ENCODE measurements around the gene GSE1.

The GSE1 gene

DNA sequence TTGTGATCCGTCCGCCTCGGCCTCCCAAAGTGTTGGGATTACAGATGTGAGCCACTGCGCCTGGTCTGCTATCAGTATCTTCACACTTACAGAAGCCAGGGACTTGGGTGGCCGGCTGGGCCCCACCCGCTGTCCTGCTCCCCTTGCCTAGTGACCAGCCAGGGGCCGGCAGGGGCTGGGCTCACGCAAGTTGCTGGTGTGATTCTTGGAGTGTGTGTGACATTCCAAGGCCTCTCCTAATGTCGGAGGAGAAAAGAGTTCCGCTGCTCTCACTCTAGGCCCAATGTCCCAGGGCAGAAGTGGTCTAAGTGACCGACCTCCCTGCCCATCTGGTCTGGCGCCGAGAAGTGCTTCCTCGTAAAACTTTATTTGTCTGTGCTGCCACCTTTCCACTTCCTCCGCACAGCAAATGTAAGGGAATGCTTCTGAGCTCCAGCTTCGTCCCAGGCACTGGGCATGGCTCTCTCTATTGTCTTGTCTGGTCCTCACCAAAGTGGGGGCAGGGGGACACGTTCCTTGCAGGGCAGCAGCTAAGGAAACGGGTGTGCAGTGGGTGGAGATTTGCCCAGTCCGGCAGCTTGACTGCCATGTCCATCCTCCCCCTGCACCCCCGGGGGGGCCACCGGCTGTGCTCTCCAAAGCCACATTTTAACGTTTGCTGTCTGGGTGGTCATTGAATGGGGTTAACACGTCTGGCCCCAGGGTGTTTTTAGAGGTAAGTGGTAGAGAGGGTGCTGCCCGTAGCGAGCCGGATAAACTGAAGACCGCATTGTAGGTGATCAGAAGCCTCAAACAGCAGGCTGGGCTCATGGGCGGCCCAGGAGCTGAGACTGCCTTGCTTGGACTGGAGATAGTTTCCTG lies 7.8 kb upstream of the GSE1 start:
- no peak for DNase-seq (ENCODE audit: low read depth, low spot score)

DNA sequence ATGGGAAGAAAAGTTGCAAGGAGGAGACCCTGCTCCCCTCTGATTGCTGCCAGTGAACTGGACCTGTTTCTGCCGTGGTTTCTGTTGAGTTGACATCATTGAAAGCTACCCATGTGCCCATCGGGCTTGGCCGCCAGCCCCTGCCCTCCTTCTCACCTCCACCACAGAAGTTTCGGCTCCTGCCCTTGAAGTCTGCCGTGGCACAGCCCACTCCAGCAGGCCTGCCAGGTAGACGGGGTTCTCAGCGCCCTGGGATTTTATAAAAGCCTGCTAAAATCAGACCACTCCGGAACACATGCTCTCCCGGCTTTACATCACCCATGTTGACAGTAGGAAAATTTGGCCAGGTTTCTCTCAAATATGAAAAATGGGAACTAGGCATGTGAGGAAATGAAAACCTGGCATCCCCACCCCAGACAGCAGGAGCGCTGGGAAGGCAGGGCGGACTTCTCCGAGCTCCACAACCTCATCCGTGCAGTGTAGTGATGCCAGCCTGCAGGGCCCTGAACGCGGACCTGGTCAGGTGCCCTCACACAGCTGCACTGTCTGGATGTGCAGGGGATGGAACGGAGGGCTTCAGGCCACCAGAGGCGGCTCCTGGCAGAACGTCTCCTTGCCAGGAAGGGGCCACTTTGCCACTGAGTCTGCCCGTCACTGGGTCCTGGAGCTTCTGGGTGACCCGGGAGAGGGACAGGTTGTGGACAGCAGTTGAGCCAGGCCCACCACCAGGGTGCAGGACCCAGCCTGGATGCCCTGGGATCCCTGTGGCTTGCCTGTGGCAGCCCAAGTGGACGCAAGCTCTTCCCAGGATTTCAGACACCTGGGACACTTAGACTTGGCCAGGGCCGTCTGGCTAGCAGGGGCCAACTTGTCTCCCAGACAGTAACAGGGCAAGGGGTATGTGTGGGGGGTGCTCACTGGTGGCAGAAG lies 6.9 kb upstream of the GSE1 start:
- DNase-seq (ENCODE audit: low read depth, low spot score) = no peak

DNA sequence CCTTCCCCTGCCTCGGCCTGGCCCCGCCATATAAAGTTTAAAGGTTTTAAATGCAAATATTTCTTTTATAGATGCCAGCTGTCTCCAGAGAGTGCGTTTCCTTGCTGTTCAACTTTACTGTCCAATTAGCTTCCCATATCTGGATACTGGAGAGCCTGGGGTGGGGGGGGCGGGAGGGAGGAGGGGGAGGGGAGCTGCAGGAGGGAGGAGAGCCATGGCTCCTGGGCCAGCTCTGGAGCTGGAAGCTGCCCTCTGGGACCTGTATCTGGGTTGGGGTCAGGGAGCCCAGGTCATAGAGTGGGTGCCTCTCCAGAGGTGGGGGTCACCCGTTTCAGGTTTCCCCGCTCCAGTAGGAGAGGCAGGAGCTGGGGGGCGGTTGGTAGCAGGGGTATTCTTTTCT lies 6.2 kb upstream of the GSE1 start:
- no peak for DNase-seq (ENCODE audit: low read depth, low spot score)

DNA sequence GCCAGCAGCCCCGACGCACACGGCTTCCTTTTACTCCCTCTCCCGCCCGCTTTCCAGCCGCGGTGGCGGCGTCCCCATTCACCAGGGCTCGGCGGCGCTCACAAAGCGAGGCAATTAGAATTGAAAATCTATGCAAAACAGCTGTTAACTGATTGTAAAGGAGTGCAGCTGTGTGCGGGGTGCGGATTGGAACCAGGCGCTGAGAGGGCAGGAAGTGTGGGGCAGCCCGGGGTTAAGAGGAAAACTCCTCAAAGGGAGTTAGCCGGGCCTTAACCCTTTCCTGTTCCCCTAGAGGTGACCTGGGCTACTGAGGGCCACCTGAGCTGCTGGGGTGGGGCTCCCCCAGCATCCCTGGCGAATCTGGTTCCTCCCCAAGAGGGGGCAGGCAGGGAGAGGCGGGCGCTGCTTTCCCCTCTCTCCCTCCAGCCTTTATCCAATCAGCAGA lies 5.8 kb upstream of the GSE1 start:
- no peak for DNase-seq (ENCODE audit: low read depth, low spot score)

DNA sequence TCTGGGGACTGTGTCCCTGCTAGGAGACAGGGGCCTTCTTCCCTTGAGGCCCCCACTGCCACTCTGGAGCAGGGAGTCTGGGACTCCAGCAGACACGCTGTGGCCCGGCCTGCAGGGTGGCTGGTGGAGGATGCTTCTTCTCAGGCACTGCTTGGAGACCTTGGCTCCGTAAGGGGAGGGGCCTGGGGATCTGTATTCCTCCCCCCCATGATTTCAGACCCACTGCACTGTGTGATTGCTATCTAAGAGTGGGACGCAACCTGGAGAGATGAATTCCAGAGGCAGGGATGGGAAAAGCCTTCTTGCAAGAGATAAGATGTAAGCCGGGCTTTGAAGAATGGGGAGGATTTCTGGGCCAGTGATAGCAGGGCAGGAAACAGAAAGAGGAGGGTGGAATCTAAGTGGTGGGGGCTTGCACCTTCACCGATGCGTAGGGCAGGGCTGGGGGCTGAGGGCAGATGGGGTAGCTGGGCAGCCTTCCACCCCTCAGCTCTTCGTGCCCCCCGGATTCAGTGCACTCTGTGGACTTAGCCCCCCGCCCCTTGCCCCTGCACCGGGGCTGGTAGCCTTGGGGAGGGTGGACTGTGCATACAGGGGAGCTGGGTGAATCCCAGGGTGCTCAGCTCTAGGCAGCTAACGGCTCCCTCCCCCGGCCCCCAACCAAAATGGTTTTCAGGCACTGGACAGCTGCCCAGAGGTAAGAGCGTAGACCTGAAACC lies 5.2 kb upstream of the GSE1 start:
- DNase-seq (ENCODE audit: low read depth, low spot score) = no peak

DNA sequence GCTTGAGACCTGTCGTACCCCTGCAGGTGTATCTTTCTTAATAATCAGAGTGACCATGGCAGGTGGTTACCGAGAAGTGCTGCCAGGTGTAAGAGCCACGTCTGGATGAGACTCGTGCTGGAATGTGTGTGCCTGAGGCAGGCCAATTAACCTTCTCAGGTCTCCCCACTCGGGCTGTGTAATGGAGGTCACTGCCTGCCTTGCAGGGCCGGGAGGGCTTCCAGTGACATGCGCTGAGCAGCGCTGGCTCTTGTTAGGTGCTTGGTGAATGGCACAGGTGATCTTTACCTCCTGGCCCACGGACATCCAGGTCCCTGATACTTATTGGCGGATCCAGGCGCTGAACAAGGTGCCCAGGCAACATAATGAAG lies 4.6 kb upstream of the GSE1 start:
- no peak for DNase-seq (ENCODE audit: low read depth, low spot score)

DNA sequence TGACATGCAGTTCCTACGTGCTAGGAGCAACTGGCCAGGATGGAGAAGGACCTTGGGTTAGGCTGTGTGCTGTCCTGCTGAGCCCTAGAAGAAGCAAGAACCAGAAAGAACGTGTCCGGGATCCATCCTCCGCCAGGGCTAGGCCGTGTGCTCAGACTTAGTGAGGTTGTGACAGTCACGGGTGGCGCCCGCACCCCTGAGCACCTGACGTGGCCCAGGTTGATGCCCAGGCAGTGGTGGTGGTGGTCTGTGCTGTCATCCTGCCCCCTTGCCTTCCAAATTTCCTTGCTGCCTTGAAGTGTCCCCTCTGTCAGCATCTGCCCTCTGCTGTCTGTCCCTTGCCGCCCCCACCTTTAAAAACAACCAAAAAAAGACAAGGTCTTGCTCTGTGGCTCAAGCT lies 4.2 kb upstream of the GSE1 start:
- no peak for DNase-seq (ENCODE audit: low read depth, low spot score)

DNA sequence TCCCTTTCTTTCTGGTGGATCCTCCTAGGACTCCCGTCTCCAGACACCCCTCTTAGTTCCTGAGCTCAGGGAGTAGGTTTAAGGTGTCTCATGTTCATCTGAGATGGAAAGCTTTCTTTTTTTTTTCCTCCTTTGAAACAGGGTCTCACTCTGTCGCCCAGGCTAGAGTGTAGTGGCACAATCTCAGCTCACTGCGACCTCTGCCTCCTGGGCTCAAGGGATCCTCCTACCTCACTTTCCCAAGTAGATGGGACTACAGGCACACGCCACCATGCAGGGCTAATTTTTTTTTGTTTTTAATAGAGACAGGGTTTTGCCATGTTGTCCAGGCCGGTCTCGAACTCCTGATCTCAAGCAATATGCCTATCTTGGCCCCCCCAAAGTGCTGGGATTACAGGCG lies 3.6 kb upstream of the GSE1 start:
- DNase-seq (ENCODE audit: low read depth, low spot score) = no peak

DNA sequence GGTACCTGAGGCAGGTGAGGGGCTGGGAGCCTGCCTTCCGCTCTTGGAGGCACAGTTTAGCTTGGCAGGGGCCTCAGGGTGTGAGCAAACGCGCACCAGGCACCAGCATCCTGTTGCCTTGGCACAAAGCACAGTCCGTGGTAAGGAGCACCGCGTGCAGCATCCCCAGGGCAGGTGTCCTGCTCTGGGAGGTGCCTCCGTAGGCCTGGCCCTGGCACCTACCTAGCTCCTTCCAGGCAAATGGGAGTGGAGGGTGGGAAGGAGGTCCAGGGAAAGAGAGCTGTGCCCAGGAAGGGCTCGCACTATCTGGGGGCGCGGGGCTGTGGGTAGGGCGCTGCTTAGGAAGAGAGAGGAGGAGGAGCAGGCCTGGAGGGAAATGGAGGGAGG lies 3.1 kb upstream of the GSE1 start:
- DNase-seq (ENCODE audit: low read depth, low spot score) = no peak

DNA sequence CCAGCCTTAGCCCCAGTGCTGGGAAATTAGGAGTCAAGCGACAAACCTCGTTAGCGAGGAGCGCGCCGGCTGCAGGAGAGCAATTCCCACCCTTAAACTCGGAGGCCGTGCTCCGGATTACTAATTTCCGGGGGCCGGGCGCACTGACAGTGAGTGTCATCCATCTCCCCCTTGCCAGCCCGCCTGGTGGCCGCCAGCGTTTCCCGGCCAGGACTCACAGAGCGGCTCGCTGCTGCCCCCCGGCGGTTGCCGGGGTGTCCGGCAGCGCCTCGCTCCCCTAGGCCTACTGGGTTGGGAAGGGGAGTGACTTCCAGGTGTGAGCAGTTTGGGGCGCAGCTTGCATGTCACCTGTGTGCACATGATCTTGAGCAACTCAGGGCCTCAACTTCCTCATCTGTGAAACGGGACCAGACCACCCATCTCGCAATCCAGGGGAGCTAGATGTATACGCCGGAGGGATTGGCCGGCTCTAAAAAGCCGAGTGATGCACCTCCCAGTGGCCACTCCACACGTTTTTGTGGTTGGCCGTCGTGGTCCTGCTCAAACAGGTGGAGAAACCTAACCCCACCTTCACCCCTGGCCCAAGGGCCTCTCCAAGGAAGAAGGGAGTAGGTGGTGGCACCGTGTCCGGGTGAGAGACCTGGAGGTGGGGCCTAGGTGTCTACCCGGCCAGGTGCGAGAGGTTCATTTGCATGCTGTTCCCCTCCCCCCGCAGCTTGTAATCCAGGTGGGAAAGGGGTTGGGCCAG lies 2.5 kb upstream of the GSE1 start:
- DNase-seq (ENCODE audit: low read depth, low spot score) = peak; percentile 60

DNA sequence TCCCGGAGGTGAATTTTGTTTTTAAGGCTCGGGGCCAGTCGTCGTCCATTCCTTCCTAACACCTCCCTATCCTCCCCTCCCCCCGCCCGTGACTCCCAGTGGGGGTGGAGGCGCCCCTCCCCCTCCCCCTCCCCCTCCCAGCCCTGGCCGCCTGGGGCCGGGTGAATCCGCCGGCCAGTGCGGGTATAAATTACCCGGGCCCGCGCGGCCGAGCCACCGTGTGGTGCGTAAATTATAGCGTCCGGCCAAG lies 2.0 kb upstream of the GSE1 start:
- no peak for DNase-seq (ENCODE audit: low read depth, low spot score)

DNA sequence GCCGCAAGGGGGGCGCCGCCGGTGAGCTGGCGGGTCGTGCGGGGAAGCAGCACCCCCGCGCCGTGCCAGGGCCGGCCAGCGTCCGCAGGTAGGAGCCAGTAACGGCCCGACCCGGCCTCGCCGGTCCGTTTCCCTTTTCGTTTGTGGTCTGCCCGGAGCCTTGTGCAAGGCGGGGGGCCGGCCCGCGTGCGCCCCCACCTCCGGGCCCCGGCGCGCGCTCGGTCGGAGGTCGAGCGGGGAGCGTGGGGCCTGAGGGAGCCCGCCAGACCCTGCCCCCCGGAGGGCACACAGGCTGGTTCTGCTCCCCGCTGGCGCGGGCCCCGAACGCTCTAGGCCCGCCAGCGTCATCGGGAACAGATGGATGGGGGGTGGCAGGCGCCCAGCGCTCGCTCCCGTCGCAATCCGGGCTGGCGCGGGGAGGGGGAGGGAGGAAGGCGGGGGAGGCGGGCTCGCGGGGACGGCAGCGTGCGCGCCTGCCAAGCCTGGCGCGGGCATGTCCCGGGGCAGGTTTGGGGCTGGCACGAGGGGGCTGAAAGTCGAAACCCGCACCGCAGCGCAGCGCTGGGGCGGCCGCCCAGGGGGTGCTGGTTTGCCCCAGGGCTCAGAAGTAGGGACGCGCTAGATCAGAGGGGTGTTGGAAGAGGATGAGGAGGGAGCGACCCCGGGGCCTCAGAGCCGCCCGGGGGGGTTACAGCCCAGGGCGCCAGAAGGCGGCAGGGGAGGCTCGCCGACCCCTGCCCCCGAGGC lies 1.5 kb upstream of the GSE1 start:
- no peak for DNase-seq (ENCODE audit: low read depth, low spot score)

DNA sequence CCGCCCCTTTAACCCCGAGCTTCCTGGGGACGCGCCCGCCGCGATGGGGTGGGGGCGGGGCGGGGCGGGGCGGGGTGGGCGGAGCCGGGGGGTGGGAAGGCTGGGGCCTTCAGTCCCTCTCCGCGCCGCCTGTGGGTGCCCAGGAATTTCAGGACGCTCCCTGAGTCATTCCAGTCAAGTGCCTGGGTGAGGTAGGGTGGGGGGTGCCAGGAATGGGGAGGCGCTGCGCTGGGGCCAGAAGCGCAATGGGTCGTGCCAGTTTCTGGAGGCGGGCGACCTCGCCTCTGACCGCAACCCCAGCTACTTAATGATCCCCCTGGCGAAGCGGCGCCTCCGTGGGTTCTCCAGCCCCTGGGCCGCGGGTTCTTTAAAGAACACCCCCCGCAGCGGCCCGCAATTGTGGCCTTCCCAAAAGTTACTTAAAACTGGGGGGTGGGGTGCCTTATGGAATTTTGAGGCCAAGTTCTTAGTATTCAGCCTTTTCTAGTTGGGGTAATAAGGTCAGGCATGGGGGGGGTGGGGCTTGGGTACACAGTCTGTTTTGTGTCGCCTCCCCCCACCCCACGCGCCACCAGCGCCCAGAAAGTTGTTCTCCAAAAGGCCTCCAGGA lies 826 bp upstream of the GSE1 start:
- no peak for DNase-seq (ENCODE audit: low read depth, low spot score)

DNA sequence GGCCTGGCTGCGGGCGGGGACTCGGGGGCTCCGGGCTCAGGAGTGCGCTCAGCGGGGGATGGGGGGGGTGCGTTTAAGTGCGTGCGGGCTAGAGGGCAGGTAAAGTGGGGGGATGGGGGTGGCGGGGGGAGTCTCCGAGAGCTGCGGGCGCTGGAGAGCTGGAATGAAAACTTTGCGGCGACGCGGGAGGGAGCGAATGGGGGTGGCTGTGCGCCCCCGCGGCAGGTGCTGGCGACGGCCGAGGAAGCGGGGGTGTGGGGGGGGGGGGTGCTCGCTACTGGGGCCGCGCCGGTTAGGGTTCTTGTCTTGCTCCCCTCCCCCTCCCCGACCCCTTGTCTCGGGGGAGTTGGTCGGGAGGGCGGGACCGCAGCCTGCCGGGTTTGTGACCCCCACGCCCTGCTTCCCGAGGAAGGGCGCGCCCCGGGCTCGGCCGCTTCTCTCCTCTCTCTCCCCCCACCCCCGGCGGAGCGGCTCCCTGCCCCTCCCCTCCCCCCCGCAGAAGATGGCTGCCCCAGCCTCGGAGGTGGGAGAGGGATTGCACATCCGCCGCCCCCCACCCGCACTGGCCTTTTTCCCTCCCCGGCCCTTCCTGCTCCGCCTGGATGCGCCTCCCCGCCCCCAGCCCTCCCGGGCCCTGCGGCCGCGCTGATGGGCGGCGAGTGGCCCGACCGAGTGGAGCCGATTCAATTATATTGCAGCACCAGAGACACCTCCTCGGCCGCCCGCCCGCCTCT lies 649 bp downstream of the GSE1 start:
- DNase-seq (ENCODE audit: low read depth, low spot score) = no peak

DNA sequence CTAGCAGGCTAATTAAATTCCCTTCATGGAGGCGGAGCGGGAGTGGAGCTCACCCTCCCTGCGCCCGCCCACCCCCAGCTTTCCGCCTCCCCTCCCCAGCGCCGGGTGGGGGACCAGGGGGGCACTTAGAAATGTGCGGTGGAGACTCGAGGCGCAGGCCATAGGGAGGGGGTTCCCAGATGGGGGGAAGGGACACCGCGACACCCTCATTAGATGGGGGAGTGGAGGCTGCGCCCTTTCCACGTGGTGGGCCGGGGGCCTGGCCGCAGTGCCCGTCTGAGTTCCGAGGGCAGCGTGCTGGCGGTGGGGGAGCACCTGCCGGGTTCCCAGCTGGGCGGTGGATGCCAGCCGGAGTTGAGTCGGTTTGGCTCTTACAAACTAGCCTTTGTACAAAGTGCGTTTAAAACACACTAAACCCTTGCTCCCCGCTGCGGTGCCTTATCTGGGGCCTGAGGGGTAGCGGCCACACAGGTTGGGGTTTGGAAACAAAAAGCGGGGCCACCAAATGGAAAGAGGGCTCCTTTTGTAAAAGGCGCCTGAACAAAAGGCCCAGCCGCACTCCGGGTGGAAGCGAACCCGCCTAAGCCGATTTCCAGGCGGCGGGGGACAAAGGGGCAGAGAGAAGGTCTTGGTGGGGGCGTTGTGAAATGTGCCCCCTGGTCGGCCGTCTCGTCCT lies 1.4 kb downstream of the GSE1 start:
- no peak for DNase-seq (ENCODE audit: low read depth, low spot score)

DNA sequence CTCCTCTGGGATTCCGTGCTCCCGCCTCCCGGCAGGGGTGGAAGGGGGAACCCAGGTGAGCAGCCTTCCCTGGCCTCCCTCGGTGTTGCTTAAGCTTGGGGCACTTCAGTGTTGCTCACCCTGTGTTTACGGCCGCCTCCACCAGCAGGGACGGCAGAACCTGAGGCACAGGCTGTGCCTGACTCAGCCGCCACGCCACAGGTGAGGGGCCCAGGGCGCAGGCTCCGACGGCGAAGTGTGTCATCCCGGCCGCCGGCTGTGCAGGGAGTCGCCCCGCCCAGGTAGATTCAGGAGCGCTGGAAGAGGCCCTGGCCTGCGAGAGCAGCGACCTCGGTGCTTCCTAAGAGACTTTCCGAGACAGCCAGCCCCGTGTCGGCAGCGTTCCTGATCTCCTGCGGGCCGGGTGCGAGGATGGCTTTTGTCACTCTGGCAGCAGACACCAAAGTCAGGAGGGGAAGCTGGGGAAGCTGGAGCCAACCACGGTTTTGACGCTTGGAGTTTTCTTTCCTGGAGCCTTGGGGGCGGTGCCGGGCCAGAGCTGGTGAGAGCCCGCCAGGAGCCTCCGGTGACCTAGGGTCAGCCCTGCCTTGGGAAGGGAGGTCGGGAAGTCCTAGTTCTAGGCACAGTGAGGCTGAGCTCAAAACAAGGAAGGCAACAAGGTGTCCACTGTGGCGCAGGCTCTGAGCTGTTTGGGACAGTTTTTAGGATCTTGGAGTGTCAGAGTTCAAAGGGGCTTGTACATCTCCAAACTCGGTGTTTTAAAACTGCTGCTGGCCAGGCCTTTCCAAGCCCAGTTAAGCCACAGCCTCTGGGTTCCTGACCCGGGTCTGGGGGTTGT lies 2.1 kb downstream of the GSE1 start:
- DNase-seq (ENCODE audit: low read depth, low spot score) = no peak

DNA sequence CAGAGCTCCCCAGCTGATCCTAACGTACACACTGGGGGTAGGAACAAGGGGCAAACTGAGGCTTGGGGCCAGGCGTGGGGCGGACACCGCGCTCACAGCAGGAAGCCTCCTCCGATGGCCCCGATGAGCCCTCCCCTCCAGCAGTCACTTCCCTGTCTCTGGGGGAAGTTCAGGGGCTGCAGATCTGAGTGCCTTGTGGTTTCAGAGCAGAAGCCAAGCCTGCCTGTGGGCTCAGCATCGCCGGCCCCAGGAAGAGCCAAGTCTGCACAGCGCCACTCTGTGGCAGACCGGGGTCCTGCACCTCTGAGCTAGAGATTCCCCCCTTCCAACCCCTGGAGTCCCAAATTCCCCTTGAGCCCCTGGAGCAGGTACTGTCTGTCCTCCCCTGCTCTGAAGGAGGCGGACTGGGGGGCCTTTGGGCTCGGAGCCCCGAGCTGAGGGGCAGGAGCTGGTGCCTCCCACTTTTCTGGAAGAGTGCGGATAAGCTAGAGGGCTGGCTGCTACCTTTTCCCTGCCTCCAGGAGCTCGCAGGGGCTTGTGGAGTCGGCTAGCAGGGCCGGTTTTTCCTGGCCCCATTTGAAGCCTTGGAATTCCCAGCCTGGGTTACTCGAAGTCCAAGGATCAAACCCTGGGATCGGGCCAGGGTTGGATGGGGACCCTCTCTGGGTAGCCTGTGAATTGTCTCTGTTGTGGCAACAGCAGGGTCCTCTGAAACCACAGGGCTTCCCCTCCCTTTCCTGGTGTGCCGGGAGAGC lies 2.9 kb downstream of the GSE1 start:
- peak; percentile 33 for DNase-seq (ENCODE audit: low read depth, low spot score)

Data from activated CD4-positive, CD25-positive, alpha-beta regulatory T cell treated with anti-CD3 and anti-CD28 coated beads, Interleukin-2, amount 50 U/mL, for 16 hours (primary cell).